IMR-90 (cell line): ENCODE measurements around the gene EID1. TPM values are rescaled to one million over a fixed set of nuclear protein-coding genes. Genes with fewer than 3 reads are reported as not detected.

Experiments
- ATAC-seq: fragments of 200-7000 bp; cut with Tn5 transposase; 2 replicates; pipeline ENCODE4 v1.9.1; 2020; ENCODE audit warnings: low read depth, mild to moderate bottlenecking, moderate library complexity
- Bru-seq: library from RNA; stranded (reverse); fragments of 400-500 nt; gene quantifications from one replicate; lab custom pipeline; 2021; lab: Mats Ljungman, UMichigan
- BruChase-seq, 2 experiments: library from RNA; stranded (reverse); fragments of 400-500 nt; gene quantifications; one replicate each; lab custom pipeline; 2021; lab: Mats Ljungman, UMichigan
- BruUV-seq: library from RNA; stranded (reverse); fragments of 400-500 nt; replicated peaks from 2 replicates; lab custom pipeline; 2021; lab: Mats Ljungman, UMichigan
- CTCF ChIA-PET: fragments of 300-600 bp; formaldehyde crosslinking; extraction: SDS; loops from one replicate; lab custom pipeline; 2021; ENCODE audit warnings: antibody characterized with exemption; lab: Yijun Ruan, JAX
- POLR2A ChIA-PET: fragments of 300-600 bp; sonication (Branson Sonifier 250); formaldehyde crosslinking; loops from one replicate; lab custom pipeline; 2022; ENCODE audit warnings: antibody characterized with exemption; ENCODE audit not compliant: unreplicated experiment; lab: Charles Lee
- DNase-seq: peaks from one replicate; pipeline ENCODE4 v3.0.0; 2013
- H2AFZ ChIP-seq: replicated peaks from 2 replicates; pipeline ENCODE3; 2013; ENCODE audit warnings: low read length, mild to moderate bottlenecking; ENCODE audit not compliant: poor library complexity
- H2AK5ac ChIP-seq: 2 replicates; pipeline ENCODE4 v1.6.1; 2013; ENCODE audit warnings: low read depth, low read length, inconsistent platforms
- H2AK9ac ChIP-seq: replicated peaks from 2 replicates; pipeline ENCODE3; 2013; ENCODE audit warnings: mild to moderate bottlenecking, low read depth, low read length, moderate library complexity; ENCODE audit not compliant: poor library complexity
- H2BK120ac ChIP-seq: 2 replicates; pipeline ENCODE4 v1.6.1; 2013; ENCODE audit warnings: low read depth, low read length, inconsistent platforms
- H2BK15ac ChIP-seq: 3 replicates; pipeline ENCODE4 v1.6.1; 2013; ENCODE audit warnings: low read depth, low read length, inconsistent platforms
- H2BK20ac ChIP-seq: 2 replicates; pipeline ENCODE4 v1.6.1; 2013; ENCODE audit warnings: low read depth, mild to moderate bottlenecking, inconsistent platforms, low read length, moderate library complexity
- H2BK5ac ChIP-seq: 2 replicates; pipeline ENCODE4 v1.6.1; 2013; ENCODE audit warnings: mild to moderate bottlenecking, low read depth, low read length, inconsistent platforms; ENCODE audit not compliant: poor library complexity, severe bottlenecking
- H3K14ac ChIP-seq: replicated peaks from 2 replicates; pipeline ENCODE4 v1.6.1; 2013; ENCODE audit warnings: low read depth, low read length, inconsistent platforms
- H3K18ac ChIP-seq: 2 replicates; pipeline ENCODE4 v1.6.1; 2013; ENCODE audit warnings: low read depth, low read length, control low read depth
- H3K23ac ChIP-seq: 2 replicates; pipeline ENCODE4 v1.6.1; 2013; ENCODE audit warnings: low read depth, low read length, inconsistent platforms
- H3K27ac ChIP-seq: 2 replicates; pipeline ENCODE4 v1.5.1; 2013; ENCODE audit warnings: mild to moderate bottlenecking, control low read depth, low read length; ENCODE audit not compliant: insufficient read depth
- H3K27me3 ChIP-seq: 2 replicates; pipeline ENCODE4 v1.6.1; 2013; ENCODE audit warnings: low read length; ENCODE audit not compliant: control insufficient read depth, insufficient read depth
- H3K36me3 ChIP-seq: 2 replicates; pipeline ENCODE4 v1.6.1; 2013; ENCODE audit warnings: low read length, mixed read lengths; ENCODE audit not compliant: control insufficient read depth, insufficient read depth
- H3K4ac ChIP-seq: 2 replicates; pipeline ENCODE4 v1.6.1; 2013; ENCODE audit warnings: low read depth, low read length, inconsistent platforms
- H3K4me1 ChIP-seq: 2 replicates; pipeline ENCODE4 v1.6.1; 2013; ENCODE audit warnings: low read length, mixed read lengths; ENCODE audit not compliant: control insufficient read depth, insufficient read depth
- H3K4me2 ChIP-seq: 2 replicates; pipeline ENCODE4 v1.6.1; 2013; ENCODE audit warnings: low read depth, mild to moderate bottlenecking, control low read depth, low read length, moderate library complexity
- H3K4me3 ChIP-seq: 2 replicates; pipeline ENCODE4 v1.5.1; 2013; ENCODE audit warnings: low read depth, mild to moderate bottlenecking, control low read depth, low read length, moderate library complexity; ENCODE audit not compliant: insufficient read depth
- H3K56ac ChIP-seq: 2 replicates; pipeline ENCODE4 v1.6.1; 2013; ENCODE audit warnings: low read length, inconsistent platforms; ENCODE audit not compliant: insufficient read depth; ENCODE audit errors: extremely low read depth
- H3K79me1 ChIP-seq, 2 experiments: 2 replicates each; pipeline ENCODE4 v1.6.1; 2013; ENCODE audit warnings: low read length in 2 of 2, inconsistent platforms in 1 of 2, low read depth in 1 of 2
- H3K9ac ChIP-seq: 2 replicates; pipeline ENCODE4 v1.6.1; 2013; ENCODE audit warnings: low read depth, low read length, control low read depth
- H3K9me1 ChIP-seq: 2 replicates; pipeline ENCODE4 v1.6.1; 2013; ENCODE audit warnings: low read length, inconsistent platforms; ENCODE audit not compliant: insufficient read depth
- H3K9me3 ChIP-seq: 2 replicates; pipeline ENCODE4 v1.6.1; 2013; ENCODE audit warnings: low read length; ENCODE audit not compliant: control insufficient read depth, insufficient read depth
- H4K20me1 ChIP-seq: 2 replicates; pipeline ENCODE4 v1.6.1; 2013; ENCODE audit warnings: low read length, inconsistent platforms; ENCODE audit not compliant: insufficient read depth
- H4K5ac ChIP-seq: 2 replicates; pipeline ENCODE4 v1.6.1; 2013; ENCODE audit warnings: mild to moderate bottlenecking, low read depth, low read length, control low read depth
- H4K8ac ChIP-seq, 2 experiments: 2 replicates each; pipeline ENCODE4 v1.6.1; 2013; ENCODE audit warnings: low read depth in 2 of 2, low read length in 2 of 2, control low read depth in 1 of 2, inconsistent platforms in 1 of 2
- H4K91ac ChIP-seq: 2 replicates; pipeline ENCODE4 v1.6.1; 2013; ENCODE audit warnings: low read depth, low read length, inconsistent platforms; ENCODE audit not compliant: insufficient read depth
- BHLHE40 ChIP-seq: fragments of 150-350 bp; IDR thresholded peaks from 2 replicates; pipeline ENCODE4 v1.6.1; 2016; ENCODE audit warnings: mild to moderate bottlenecking, low read depth, low read length
- CEBPB ChIP-seq: IDR thresholded peaks from 2 replicates; pipeline ENCODE4 v1.6.1; 2012; ENCODE audit warnings: low read depth, low read length, improper control_type of control experiment
- MAZ ChIP-seq: IDR thresholded peaks from 2 replicates; pipeline ENCODE4 v1.6.1; 2012; ENCODE audit warnings: low read depth, mild to moderate bottlenecking, low read length, improper control_type of control experiment, moderate library complexity, borderline replicate concordance
- MXI1 ChIP-seq: IDR thresholded peaks from 2 replicates; pipeline ENCODE4 v1.6.1; 2012; ENCODE audit warnings: low read depth, mild to moderate bottlenecking, low read length, moderate library complexity, borderline replicate concordance
- NFE2L2 ChIP-seq: fragments of 150-350 bp; IDR thresholded peaks from 2 replicates; pipeline ENCODE4 v1.6.1; 2016; ENCODE audit warnings: low read depth, mild to moderate bottlenecking, low read length
- POLR2A ChIP-seq: IDR thresholded peaks from 2 replicates; pipeline ENCODE4 v1.6.1; 2012; ENCODE audit warnings: mild to moderate bottlenecking, low read depth, low read length
- RAD21 ChIP-seq: IDR thresholded peaks from 2 replicates; pipeline ENCODE4 v1.6.1; 2012; ENCODE audit warnings: low read length, improper control_type of control experiment
- RFX5 ChIP-seq: IDR thresholded peaks from 2 replicates; pipeline ENCODE4 v1.8.0; 2012; ENCODE audit warnings: low read depth, mild to moderate bottlenecking, low read length, moderate library complexity
- WGBS, 2 experiments: methylation state at CpG; one replicate each; pipeline versions ENCODE4 v1.1.5 to v1.1.7; 2013; ENCODE audit warnings: missing lambda C conversion rate in 2 of 2; ENCODE audit not compliant: insufficient read length in 1 of 2; ENCODE audit errors: extremely low coverage in 2 of 2; 5-methylcytosine and 5-hydroxymethylcytosine counted together
- dilution Hi-C: fragments of 300-500 bp; cut with HindIII; formaldehyde crosslinking; loops from one replicate; pipeline ENCODE4 v1.14.3; 2018; ENCODE audit warnings: low sequenced_read_pairs; ENCODE audit not compliant: unreplicated experiment
- in situ Hi-C: fragments of 300-500 bp; cut with MboI; formaldehyde crosslinking; loops from 3 replicates; pipeline ENCODE4 v1.14.3; 2019; ENCODE audit warnings: low sequenced_read_pairs, inconsistent platforms, mixed read lengths
- intact Hi-C: fragments of 100-400 bp; cut with micrococcal nuclease; formaldehyde crosslinking; loops from 2 replicates; pipeline ENCODE4 v1.10.0; 2022
- long read RNA-seq: library from polyadenylated mRNA; unstranded; transcript quantifications from one replicate; pipeline ENCODE4 v2.0.0, GENCODE V29; 2021; ENCODE audit not compliant: unreplicated experiment
- polyA plus RNA-seq, 3 experiments: library from polyadenylated mRNA; depleted of rRNA; stranded (reverse); fragments of >200 nt; gene quantifications; 2 replicates each; pipeline ENCODE4 v1.2.3, GENCODE V29; 2012; ENCODE audit warnings: low replicate concordance in 1 of 3
- total RNA-seq: library from RNA; depleted of rRNA; stranded (reverse); fragments of >200 nt; gene quantifications from 2 replicates; pipeline ENCODE4 v1.2.3, GENCODE V29; 2012; rRNA removed

The EID1 gene, protein sequence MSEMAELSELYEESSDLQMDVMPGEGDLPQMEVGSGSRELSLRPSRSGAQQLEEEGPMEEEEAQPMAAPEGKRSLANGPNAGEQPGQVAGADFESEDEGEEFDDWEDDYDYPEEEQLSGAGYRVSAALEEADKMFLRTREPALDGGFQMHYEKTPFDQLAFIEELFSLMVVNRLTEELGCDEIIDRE
- total RNA-seq (147 and 308 TPM in 2 replicates), polyA plus RNA-seq (2012; rRNA removed) (162 and 191 TPM in 2 replicates), Bru-seq, nascent RNA (percentile 98 among the genes with signal in this experiment), BruChase-seq, experiment 1, labeled RNA remaining after a 6-hour chase (percentile 100 among the genes with signal in this experiment), BruChase-seq, experiment 2, labeled RNA remaining after a 2-hour chase (percentile 99 among the genes with signal in this experiment)
- 116 and 250 TPM in 2 replicates for polyA plus RNA-seq (2012; cell fraction: cytosol; rRNA removed)
- 31.4 and 62.4 TPM in 2 replicates for polyA plus RNA-seq (2012; cell fraction: nucleus; rRNA removed; ENCODE audit: low replicate concordance)
- long read RNA-seq, transcript EID1-201 (1 exons, 2,298 nt): major isoform, 386 of 386 reads
- long read RNA-seq, partial matches to known transcripts: 0 of 386 reads
- long read RNA-seq, other reads (novel, unspliced or antisense): 0 of 386 reads

DNA sequence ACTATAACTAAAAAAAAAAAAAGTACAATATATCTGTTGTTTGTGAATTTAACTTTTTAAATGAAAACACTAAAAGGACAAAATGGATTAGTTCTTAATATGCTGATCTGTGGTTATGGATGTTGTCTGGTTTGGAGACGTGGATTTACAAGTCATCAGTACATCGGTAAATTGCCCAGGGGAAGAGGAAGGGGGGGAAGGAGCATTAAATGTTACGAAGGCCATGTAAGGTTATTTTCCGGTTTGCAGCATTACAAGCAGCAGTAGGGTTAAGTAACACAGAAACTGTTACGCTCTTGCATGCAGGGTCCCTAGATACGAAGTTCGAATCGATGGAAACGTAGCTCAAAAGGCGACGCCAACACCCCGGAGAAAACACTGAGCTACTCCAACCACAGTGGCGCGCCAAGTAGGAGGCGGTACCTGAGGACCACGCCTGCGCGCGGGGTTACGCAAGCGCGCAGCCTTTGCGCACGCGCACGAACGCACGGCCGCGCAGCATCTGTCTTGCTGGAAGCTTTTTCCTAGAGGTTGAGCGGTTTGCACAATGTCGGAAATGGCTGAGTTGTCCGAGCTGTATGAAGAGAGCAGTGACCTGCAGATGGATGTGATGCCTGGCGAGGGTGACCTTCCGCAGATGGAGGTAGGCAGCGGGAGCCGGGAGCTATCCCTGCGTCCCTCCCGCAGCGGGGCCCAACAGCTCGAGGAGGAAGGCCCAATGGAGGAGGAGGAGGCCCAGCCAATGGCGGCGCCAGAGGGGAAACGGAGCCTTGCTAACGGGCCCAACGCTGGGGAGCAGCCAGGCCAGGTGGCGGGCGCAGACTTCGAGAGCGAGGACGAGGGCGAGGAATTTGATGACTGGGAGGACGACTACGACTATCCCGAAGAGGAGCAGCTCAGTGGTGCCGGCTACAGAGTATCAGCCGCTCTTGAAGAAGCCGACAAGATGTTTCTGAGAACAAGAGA is at the start of gene EID1:
TSS of gene EID1 (plus strand) at position 505 of the 966 bp plus-strand sequence. CDS start at position 548, 43 bp downstream.
- intact Hi-C loops (loop anchor here (5.0 kb wide), 1 partner anchor 159 kb away; no protein-coding TSS in a partner anchor), in situ Hi-C loops (loop anchor here (5.0 kb wide), 1 partner anchor 84 kb away; the partner anchor contains the start of gene SHC4), dilution Hi-C loops (no loop called here)
- Histone ChIP-seq H3K4ac (peak within 1 kb of the TSS; percentile 98), H3K4me2 (peak within 1 kb of the TSS; percentile 66), H3K18ac (peak within 1 kb of the TSS; percentile 85), H3K9me1 (peaks cover 12% of the 10 kb centered on the region; the same call in 1 of the 2 replicates), H3K4me1 (peaks cover 7% of the 10 kb centered on the region), H2BK120ac (peak within 1 kb of the TSS; percentile 92), H2BK20ac (peak within 1 kb of the TSS; percentile 65), H3K27me3 (no peaks in the 10 kb centered on the region), H3K14ac (peak within 1 kb of the TSS; percentile 99), H4K8ac (peak within 1 kb of the TSS; percentile 85 to 98), H4K5ac (peak within 1 kb of the TSS; percentile 90), H4K91ac (peak within 1 kb of the TSS; percentile 95), H2AK5ac (peak within 1 kb of the TSS; percentile 92), H2AK9ac (peak within 1 kb of the TSS; percentile 93), H3K27ac (peak within 1 kb of the TSS; percentile 97), H3K9ac (peak within 1 kb of the TSS; percentile 97), H2AFZ (peak within 1 kb of the TSS; percentile 95), H3K9me3 (no peaks in the 10 kb centered on the region), H3K79me1 (peaks cover 7 to 34% of the 10 kb centered on the region in 2 experiments), H2BK15ac (peak within 1 kb of the TSS; percentile 90), H3K4me3 (peak within 1 kb of the TSS; percentile 71), H3K56ac (peak within 1 kb of the TSS; percentile 97), H4K20me1 (peaks cover 3% of the 10 kb centered on the region; the same call in 1 of the 2 replicates), H3K23ac (peak within 1 kb of the TSS; percentile 98), H3K36me3 (no peaks in the 10 kb centered on the region), H2BK5ac (peak within 1 kb of the TSS; percentile 98)
- POLR2A ChIA-PET: interaction anchor here (0.5 to 1.6 kb wide), 7 partner anchors 10 to 972 kb away, joined by 3 to 5 read pairs (median 3); partner anchors contain the start of genes CEP152 and SHC4
- CTCF ChIA-PET: interaction anchor here (0.6 to 1.6 kb wide), 6 partner anchors 9 to 98 kb away, joined by 3 to 7 read pairs (median 3); no protein-coding TSS in a partner anchor
- WGBS, 2 experiments: 0% methylated on average over 36 of the region's 58 CpGs; no CpG with 5 or more reads in 1 of the 2 experiments
- TSS peak; percentile 96 for BruUV-seq
- TF ChIP-seq MAZ (peak; percentile 10; the same call in 1 of the 2 replicates), RAD21 (peak; percentile 5; the same call in 1 of the 2 replicates), MXI1 (peak; percentile 50; the same call in 1 of the 2 replicates), CEBPB (peak; percentile 100), NFE2L2 (no peak), RFX5 (peak; percentile 74), BHLHE40 (no peak), POLR2A (peak; percentile 55)
- ATAC-seq (peak; percentile 94), DNase-seq (peak; percentile 95)
